HCT116 (cell line): ENCODE measurements around the gene ZDHHC21. TPM values are rescaled to one million over a fixed set of nuclear protein-coding genes. Genes with fewer than 3 reads are reported as not detected.

Experiments
- ATAC-seq: fragments of 200-7000 bp; cut with Tn5 transposase; 2 replicates; pipeline ENCODE4 v1.9.1; 2020; ENCODE audit warnings: mild to moderate bottlenecking, moderate library complexity
- BruUV-seq: library from RNA; stranded (reverse); fragments of 400-500 nt; replicated peaks from 2 replicates; lab custom pipeline; 2021; lab: Mats Ljungman, UMichigan
- CTCF ChIA-PET: fragments of 300-600 bp; sonication (Branson Sonifier 250); formaldehyde crosslinking; loops from one replicate; lab custom pipeline; 2021; ENCODE audit warnings: antibody characterized with exemption; lab: Charles Lee
- POLR2A ChIA-PET: fragments of 300-600, 350-600 bp; sonication (Branson Sonifier 250); formaldehyde crosslinking; loops from one replicate; lab custom pipeline; 2021; ENCODE audit warnings: antibody characterized with exemption; lab: Charles Lee
- RAD21 ChIA-PET, 2 experiments: fragments of 300-600 bp; sonication (Branson Sonifier 250); formaldehyde crosslinking; loops; one replicate each; lab custom pipeline; 2023; ENCODE audit warnings: low total read pairs in 2 of 2; ENCODE audit not compliant: uncharacterized antibody in 2 of 2, unreplicated experiment in 2 of 2, low non-redundant PET in 1 of 2; lab: Charles Lee
- DNase-seq: peaks from one replicate; pipeline ENCODE4 v3.0.0-alpha.2; 2010; ENCODE audit warnings: low read depth, low spot score
- H2AFZ ChIP-seq: fragments of 200-600 bp; shearing (Covaris generic), sonication (generic); 2 replicates; pipeline ENCODE4 v1.6.1; 2017; ENCODE audit warnings: low read depth, mixed run types, mixed read lengths, antibody characterized with exemption, low read length; ENCODE audit not compliant: poor library complexity, severe bottlenecking
- H3K27ac ChIP-seq: 2 replicates; pipeline ENCODE4 v1.5.1; 2012; ENCODE audit warnings: low read depth, low read length
- H3K27me3 ChIP-seq: fragments of 200-600 bp; sonication (generic); 2 replicates; pipeline ENCODE4 v1.6.1; 2016; ENCODE audit warnings: mixed run types, low read length, mixed read lengths; ENCODE audit not compliant: insufficient read depth
- H3K36me3 ChIP-seq, 2 experiments: fragments of 200-500 bp in 1 of 2; fragments of 200-600 bp in 1 of 2; sonication (Bioruptor generic) in 1 of 2; sonication (generic) in 1 of 2; 2 replicates each; pipeline versions ENCODE4 v1.5.1 to v1.6.1; 2014 to 2016; ENCODE audit warnings: low read length in 2 of 2, inconsistent platforms in 1 of 2, mixed read lengths in 1 of 2, mixed run types in 1 of 2; ENCODE audit not compliant: insufficient read depth in 2 of 2, control insufficient read depth in 1 of 2
- H3K4me1 ChIP-seq, 2 experiments: fragments of 200-600 bp in 1 of 2; sonication (generic) in 1 of 2; 2 replicates each; pipeline versions ENCODE4 v1.5.1 to v1.6.1; 2012 to 2017; ENCODE audit warnings: low read length in 2 of 2, inconsistent platforms in 1 of 2, mild to moderate bottlenecking in 1 of 2, mixed read lengths in 1 of 2, mixed run types in 1 of 2, moderate library complexity in 1 of 2; ENCODE audit not compliant: insufficient read depth in 2 of 2, control insufficient read depth in 1 of 2
- H3K4me2 ChIP-seq: fragments of 200-600 bp; sonication (generic); 2 replicates; pipeline ENCODE4 v1.6.1; 2017; ENCODE audit warnings: mixed run types, low read length, mixed read lengths
- H3K4me3 ChIP-seq, 2 experiments: fragments of 200-600 bp in 1 of 2; sonication (generic) in 1 of 2; replicated peaks in 1 of 2; 2 replicates each; pipeline ENCODE4 v1.5.1; 2011 to 2016; ENCODE audit warnings: low read length in 2 of 2, control low read depth in 1 of 2, low read depth in 1 of 2, mild to moderate bottlenecking in 1 of 2, mixed read lengths in 1 of 2, mixed run types in 1 of 2
- H3K79me2 ChIP-seq: fragments of 200-600 bp; sonication (generic); 2 replicates; pipeline ENCODE4 v1.6.1; 2017; ENCODE audit warnings: mild to moderate bottlenecking, mixed run types, low read length, moderate library complexity, mixed read lengths; ENCODE audit not compliant: insufficient read depth
- H3K9ac ChIP-seq: fragments of 200-600 bp; sonication (generic); 2 replicates; pipeline ENCODE4 v1.6.1; 2016; ENCODE audit warnings: low read length, mixed read lengths
- H3K9me2 ChIP-seq: fragments of 200-600 bp; sonication (generic), shearing (Covaris generic); 2 replicates; pipeline ENCODE4 v1.6.1; 2017; ENCODE audit warnings: mixed run types, mild to moderate bottlenecking, moderate library complexity; ENCODE audit not compliant: insufficient read depth
- H3K9me3 ChIP-seq, 2 experiments: fragments of 200-500 bp in 1 of 2; fragments of 200-600 bp in 1 of 2; sonication (Bioruptor generic) in 1 of 2; sonication (generic) in 1 of 2; 2 replicates each; pipeline ENCODE4 v1.6.1; 2014 to 2017; ENCODE audit warnings: low read length in 2 of 2, mixed read lengths in 2 of 2, inconsistent platforms in 1 of 2, low read depth in 1 of 2, mild to moderate bottlenecking in 1 of 2, mixed run types in 1 of 2, moderate library complexity in 1 of 2; ENCODE audit not compliant: control insufficient read depth in 1 of 2, insufficient read depth in 1 of 2
- H4K20me1 ChIP-seq: fragments of 200-600 bp; sonication (generic), shearing (Covaris generic); 2 replicates; pipeline ENCODE4 v1.6.1; 2017; ENCODE audit warnings: mixed run types, mild to moderate bottlenecking, moderate library complexity; ENCODE audit not compliant: insufficient read depth
- EZH2phosphoT487 ChIP-seq: fragments of 200-600 bp; IDR thresholded peaks from 2 replicates; pipeline ENCODE4 v1.6.1; 2018; ENCODE audit warnings: antibody characterized with exemption, borderline replicate concordance
- RAD21 ChIP-seq: IDR thresholded peaks from 2 replicates; pipeline ENCODE4 v1.6.1; 2012; ENCODE audit warnings: low read depth, mild to moderate bottlenecking
- ZFX ChIP-seq: fragments of 450-650 bp; IDR thresholded peaks from 2 replicates; pipeline ENCODE4 v1.6.1; 2017
- intact Hi-C: fragments of 100-400 bp; cut with micrococcal nuclease; formaldehyde crosslinking; loops from 2 replicates; pipeline ENCODE4 v1.10.0; 2022
- total RNA-seq: library from RNA; stranded (reverse); gene quantifications from one replicate; pipeline ENCODE4 v1.2.1, GENCODE V29; 2021; ENCODE audit not compliant: unreplicated experiment
- TF ChIP-seq, protein P1 (sequence below): IDR thresholded peaks from 2 replicates; pipeline ENCODE4 v1.6.1; 2011; ENCODE audit warnings: mild to moderate bottlenecking, low read length, moderate library complexity; ENCODE audit not compliant: insufficient replicate concordance; ENCODE audit errors: extremely low read depth
- TF ChIP-seq, protein P2 (sequence below): IDR thresholded peaks from 2 replicates; pipeline ENCODE4 v1.6.1; 2012; ENCODE audit warnings: low read depth

The ZDHHC21 gene
- total RNA-seq, 1 experiment from 2014 or later = 5.9 TPM

GRCh38 chr9:14597171-14597799, 95.9 kb downstream of the ZDHHC21 start:
- Histone ChIP-seq H3K36me3 (no peaks in the 10 kb centered on the region), H3K4me3 (no peak overlapping the region), H3K27ac (no peak overlapping the region), H3K79me2 (no peaks in the 10 kb centered on the region), H3K4me2 (no peak overlapping the region), H3K4me1 (no peaks in the 10 kb centered on the region), H3K27me3 (no peaks in the 10 kb centered on the region), H3K9ac (no peak overlapping the region), H3K9me3 (no peaks in the 10 kb centered on the region), H2AFZ (no peak overlapping the region), H3K9me2 (no peaks in the 10 kb centered on the region), H4K20me1 (no peaks in the 10 kb centered on the region)
- RAD21 ChIA-PET = no interaction called here
- no peak for DNase-seq
- BruUV-seq = no TSS peak
- ATAC-seq = no peak
- CTCF ChIA-PET = no interaction called here
- TF ChIP-seq RAD21 = no peak
- no peak for TF ChIP-seq EZH2phosphoT487
- TF ChIP-seq, protein P1, sequence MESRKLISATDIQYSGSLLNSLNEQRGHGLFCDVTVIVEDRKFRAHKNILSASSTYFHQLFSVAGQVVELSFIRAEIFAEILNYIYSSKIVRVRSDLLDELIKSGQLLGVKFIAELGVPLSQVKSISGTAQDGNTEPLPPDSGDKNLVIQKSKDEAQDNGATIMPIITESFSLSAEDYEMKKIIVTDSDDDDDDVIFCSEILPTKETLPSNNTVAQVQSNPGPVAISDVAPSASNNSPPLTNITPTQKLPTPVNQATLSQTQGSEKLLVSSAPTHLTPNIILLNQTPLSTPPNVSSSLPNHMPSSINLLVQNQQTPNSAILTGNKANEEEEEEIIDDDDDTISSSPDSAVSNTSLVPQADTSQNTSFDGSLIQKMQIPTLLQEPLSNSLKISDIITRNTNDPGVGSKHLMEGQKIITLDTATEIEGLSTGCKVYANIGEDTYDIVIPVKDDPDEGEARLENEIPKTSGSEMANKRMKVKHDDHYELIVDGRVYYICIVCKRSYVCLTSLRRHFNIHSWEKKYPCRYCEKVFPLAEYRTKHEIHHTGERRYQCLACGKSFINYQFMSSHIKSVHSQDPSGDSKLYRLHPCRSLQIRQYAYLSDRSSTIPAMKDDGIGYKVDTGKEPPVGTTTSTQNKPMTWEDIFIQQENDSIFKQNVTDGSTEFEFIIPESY = no peak
- POLR2A ChIA-PET = no interaction called here
- intact Hi-C loops = no loop called here

DNA sequence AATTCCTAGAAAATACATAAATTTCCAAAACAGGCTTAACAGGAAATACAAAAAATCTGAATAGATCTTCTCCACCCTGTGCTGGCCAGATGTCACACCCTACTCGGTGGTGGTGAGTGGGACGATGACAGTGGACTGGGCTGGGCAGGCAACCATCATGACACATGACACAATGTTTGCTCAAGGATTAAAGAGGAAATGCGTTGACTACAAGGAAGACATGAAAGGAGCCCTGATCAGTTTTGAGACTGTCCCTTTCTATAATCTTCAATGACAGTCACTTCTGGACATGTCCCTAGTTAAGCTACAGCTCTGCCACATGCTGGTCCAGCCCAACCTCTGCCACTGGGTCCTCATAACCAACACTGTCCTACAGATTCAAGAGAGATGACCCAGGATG, 99.8 kb downstream of the ZDHHC21 start:
- Histone ChIP-seq H3K36me3 (no peaks in the 10 kb centered on the region), H3K9me2 (no peaks in the 10 kb centered on the region), H3K9ac (no peak overlapping the region), H3K27ac (no peak overlapping the region), H3K9me3 (no peaks in the 10 kb centered on the region), H4K20me1 (no peaks in the 10 kb centered on the region), H3K27me3 (no peaks in the 10 kb centered on the region; the same call in 1 of the 2 replicates), H2AFZ (no peak overlapping the region), H3K4me2 (no peak overlapping the region), H3K4me1 (no peaks in the 10 kb centered on the region), H3K4me3 (no peak overlapping the region), H3K79me2 (no peaks in the 10 kb centered on the region)
- RAD21 ChIA-PET = no interaction called here
- CTCF ChIA-PET = interaction anchor here (1.1 kb wide), 1 partner anchor 24 kb away, joined by 3 read pairs; no protein-coding TSS in a partner anchor
- DNase-seq = no peak
- BruUV-seq = no TSS peak
- TF ChIP-seq, protein P2, sequence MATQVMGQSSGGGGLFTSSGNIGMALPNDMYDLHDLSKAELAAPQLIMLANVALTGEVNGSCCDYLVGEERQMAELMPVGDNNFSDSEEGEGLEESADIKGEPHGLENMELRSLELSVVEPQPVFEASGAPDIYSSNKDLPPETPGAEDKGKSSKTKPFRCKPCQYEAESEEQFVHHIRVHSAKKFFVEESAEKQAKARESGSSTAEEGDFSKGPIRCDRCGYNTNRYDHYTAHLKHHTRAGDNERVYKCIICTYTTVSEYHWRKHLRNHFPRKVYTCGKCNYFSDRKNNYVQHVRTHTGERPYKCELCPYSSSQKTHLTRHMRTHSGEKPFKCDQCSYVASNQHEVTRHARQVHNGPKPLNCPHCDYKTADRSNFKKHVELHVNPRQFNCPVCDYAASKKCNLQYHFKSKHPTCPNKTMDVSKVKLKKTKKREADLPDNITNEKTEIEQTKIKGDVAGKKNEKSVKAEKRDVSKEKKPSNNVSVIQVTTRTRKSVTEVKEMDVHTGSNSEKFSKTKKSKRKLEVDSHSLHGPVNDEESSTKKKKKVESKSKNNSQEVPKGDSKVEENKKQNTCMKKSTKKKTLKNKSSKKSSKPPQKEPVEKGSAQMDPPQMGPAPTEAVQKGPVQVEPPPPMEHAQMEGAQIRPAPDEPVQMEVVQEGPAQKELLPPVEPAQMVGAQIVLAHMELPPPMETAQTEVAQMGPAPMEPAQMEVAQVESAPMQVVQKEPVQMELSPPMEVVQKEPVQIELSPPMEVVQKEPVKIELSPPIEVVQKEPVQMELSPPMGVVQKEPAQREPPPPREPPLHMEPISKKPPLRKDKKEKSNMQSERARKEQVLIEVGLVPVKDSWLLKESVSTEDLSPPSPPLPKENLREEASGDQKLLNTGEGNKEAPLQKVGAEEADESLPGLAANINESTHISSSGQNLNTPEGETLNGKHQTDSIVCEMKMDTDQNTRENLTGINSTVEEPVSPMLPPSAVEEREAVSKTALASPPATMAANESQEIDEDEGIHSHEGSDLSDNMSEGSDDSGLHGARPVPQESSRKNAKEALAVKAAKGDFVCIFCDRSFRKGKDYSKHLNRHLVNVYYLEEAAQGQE = no peak
- TF ChIP-seq ZFX = no peak
- POLR2A ChIA-PET = no interaction called here
- no peak for ATAC-seq
- intact Hi-C loops = no loop called here
